GM21786 (cell line): Measurements from ENCODE around the gene ZZZ3.
"Not testable (repeated sequence)": the region's sequence is repeated elsewhere in the genome, so short reads cannot be mapped to it uniquely, and the experiment has no call there.

Experiments
- ATAC-seq: cut with Tn5 transposase; IDR thresholded peaks from one replicate; pipeline ENCODE4 v1.9.1; 2021; ENCODE audit not compliant: unreplicated experiment

The ZZZ3 gene

GRCh38 chr1:77682460-77683159, at the start of gene ZZZ3:
Gene ZZZ3, minus strand, starts transcription at chr1:77682658. Its CDS starts 49,304 bp downstream, at chr1:77633354.
- ATAC-seq = peak; percentile 71

DNA sequence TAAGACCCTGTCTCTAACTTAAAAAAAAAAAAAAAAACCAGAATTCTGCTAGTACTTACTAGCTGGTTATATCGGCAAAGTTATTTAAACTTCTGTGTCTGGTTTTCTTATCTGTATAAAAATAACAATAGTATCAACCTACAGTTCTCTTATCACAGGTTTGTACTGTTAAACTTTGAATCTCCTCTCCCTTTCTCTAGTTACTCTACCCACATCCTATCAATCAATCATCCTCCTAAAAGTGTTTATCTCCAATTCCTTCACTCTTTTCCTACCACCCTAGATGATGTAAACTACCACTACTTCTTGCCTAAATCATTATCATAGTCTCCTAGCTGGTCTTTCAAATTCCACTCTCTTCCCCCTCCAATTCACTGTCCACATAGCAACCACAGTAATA, 49.6 kb upstream of the ZZZ3 start:
- ATAC-seq = no peak

DNA sequence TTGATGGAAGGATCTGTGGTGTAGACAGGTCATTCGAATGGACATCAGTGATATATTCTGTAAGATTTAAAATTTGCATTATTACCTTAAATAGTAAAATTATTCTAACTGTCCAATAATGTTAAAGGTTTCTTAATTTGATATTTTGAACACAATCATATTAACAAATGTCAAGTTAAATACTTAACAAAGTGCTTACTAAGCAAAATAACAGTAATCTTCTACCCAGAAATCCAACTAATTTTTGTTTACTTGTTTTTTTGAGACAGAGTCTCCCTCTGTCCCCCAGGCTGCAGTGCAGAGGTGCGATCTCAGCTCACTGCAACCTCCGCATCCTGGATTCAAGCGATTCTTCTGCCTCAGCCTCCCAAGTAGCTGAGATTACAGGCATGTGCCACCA, 43.2 kb upstream of the ZZZ3 start:
- ATAC-seq = no peak

DNA sequence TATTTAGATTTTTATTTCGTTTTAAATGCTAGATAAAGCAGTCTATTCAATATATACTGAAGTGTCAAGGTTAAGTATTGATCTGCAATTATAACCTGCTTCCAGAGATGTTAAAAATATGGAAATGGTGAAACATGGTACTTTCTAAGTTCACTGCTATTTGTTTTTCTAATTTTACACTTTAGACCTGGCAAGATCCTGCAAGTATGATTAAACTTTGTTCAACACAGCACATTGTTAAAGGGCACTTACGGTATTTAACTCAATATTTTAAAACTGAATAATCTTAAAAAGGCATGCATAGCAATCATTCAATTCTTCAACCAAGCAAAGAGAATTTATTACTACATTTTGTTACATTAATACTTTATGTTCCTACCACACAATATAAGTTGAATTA, 35.7 kb upstream of the ZZZ3 start:
- ATAC-seq = no peak

DNA sequence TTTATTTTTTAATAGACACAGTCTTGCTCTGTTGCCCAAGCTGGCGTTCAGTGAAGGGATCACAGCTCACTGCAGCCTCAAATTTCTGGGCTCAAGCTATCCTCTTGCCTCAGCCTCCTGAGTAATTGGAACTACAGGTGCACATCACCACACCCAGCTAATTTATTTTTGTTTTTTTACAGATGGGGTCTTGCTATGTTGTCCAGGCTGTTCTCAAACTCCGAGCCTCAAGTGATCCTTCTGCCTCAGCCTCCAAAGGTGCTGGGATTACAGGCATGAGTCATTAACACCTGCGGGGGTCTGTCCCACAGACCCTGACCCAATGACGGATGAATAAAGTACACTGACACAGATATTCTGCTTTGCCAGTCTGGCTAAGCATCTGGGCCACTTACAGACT, 33.6 kb upstream of the ZZZ3 start:
- ATAC-seq = no peak

- no peak for ATAC-seq
Observed at GRCh38 chr1:77709727-77710126, 27.3 kb upstream of the ZZZ3 start.

DNA sequence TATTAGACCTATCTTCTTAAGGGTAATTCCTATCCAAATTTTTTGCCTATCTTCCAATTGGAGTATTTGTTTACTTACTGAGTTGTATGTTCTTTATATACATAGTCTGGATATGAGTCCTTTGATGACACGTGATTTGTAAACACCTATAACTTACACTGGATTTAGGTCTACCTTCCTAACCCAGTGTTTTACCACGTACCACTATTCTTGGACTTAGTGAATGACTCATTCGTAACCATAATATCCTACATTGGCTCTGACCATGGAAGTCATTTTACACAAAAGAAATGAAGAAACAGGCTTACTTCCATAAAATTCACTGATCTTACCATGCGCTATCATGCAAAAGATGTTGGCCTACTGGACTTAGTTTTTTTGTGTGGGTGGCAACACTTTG, 23.9 kb upstream of the ZZZ3 start:
- no peak for ATAC-seq

DNA sequence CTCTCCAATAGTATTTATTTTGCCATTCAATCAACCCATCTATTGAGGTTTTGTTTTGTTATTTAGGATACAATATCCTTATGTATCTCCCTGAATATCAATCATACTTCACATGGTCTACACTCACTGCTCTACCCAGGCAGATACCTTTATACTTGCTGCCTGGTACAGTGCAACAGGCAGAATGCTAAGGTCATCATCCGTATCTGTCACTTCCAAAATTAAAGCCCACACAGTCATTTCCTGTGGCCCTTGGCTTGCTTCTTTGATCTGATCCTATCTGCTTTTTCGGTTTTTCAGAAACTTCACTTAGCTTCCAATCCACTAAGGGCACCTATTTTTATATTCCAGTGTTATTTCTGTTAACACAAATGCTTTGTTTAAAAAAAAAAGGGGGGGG, 22.3 kb upstream of the ZZZ3 start:
- ATAC-seq = no peak

GRCh38 chr1:77699673-77700072, 17.2 kb upstream of the ZZZ3 start:
- not testable (repeated sequence) for ATAC-seq

- ATAC-seq = no peak
Observed at GRCh38 chr1:77697441-77697840, 15.0 kb upstream of the ZZZ3 start.

- ATAC-seq = peak; percentile 52
Observed at GRCh38 chr1:77688939-77689338, 6.5 kb upstream of the ZZZ3 start.

- ATAC-seq = no peak
Observed at GRCh38 chr1:77687519-77687906, 5.1 kb upstream of the ZZZ3 start.

DNA sequence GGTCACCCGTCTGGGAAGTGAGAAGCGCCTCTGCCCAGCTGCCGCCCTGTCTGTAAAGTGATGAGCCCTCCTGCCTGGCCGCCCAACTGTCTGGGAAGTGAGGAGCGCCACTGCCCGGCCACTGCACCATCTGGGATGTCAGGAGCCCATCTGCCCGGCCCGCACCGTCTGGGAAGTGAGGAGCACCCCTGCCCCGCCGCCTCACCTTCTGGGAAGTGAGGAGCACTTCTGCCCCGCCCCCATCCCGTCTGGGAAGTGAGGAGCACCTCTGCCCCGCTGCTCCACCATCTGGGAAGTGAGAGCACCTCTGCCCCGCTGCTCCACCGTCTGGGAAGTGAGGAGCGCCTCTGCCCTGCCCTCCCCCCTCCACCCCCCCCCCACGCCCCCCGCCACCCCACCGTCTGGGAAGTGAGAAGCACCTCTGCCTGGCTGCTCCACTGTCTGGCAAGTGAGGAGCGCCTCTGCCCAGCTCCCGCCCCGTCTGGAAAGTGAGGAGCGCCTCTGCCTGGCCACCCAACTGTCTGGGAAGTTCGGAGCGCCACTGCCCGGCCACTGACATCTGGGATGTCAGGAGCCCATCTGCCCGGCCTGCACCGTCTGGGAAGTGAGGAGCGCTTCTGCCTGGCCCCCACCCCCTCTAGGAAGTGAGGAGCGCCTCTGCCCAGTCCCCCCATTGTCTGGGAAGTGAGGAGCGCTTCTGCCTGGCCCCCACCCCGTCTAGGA, 4.5 kb upstream of the ZZZ3 start:
- ATAC-seq = no peak

GRCh38 chr1:77683160-77684148, 996 bp upstream of the ZZZ3 start:
- peak; percentile 71 for ATAC-seq

GRCh38 chr1:77680173-77680572, 2.3 kb downstream of the ZZZ3 start:
- ATAC-seq = no peak

DNA sequence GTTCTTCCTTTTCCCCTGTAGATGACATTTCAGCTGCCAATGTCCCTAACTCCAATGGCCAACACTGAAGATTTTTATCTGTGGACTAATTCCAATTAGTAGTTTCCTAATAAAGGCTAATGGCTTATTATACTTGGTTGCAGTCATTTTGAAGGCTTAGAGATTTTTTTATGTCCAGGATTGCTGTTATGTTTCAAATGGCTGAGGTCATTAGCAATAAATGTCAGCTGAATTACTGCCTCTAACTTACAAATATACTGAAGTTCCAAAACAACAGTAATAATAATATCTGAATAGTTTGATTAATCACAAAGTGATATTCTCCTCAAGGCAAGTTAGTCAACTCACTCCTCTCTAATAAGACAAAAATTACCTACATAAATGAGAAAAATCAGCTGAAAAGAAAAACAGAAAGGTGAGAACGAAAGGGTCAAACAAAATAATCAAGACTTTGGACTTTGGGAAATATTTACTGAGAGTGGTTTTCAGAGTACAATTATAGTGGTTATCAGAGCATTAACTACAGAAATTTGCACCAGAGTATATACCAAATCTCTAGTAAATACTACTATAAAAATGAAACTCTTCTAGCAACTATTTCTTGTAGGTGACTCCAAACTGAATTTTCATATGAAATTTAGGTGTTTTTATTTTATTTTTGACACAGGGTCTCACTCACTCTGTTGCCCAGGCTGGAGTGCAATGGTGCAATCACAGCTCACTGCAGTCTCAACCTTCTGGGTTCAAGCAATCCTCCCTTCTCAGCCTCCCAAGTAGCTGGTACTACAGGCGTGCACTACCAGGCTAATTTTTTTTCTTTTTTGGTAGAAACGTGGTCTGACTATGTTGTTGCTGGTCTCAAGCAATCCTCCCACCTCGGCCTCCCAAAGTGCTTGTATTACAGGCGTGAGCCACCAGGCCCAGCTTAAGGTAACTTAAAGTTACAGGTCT, 3.5 kb downstream of the ZZZ3 start:
- no peak for ATAC-seq

DNA sequence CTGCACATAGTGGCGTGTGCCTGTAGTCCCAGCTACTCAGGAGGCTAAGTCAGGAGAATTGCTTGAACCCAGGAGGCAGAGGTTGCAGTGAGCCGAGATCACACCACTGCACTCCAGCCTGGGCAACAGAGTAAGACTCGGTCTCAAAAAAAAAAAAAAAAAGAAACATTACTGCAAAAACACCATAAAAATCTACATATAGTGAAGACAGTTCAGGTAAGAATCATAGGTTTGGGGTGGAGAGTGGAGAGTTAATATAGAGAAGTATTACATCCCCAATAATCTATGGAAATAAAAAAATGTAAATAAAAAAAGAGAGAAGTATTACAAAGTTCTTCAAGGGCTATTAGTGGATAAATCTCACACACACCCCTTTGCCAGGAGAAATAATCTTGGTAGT, 7.7 kb downstream of the ZZZ3 start:
- not testable (repeated sequence) for ATAC-seq

- no peak for ATAC-seq
Observed at GRCh38 chr1:77673716-77674355, 8.6 kb downstream of the ZZZ3 start.

DNA sequence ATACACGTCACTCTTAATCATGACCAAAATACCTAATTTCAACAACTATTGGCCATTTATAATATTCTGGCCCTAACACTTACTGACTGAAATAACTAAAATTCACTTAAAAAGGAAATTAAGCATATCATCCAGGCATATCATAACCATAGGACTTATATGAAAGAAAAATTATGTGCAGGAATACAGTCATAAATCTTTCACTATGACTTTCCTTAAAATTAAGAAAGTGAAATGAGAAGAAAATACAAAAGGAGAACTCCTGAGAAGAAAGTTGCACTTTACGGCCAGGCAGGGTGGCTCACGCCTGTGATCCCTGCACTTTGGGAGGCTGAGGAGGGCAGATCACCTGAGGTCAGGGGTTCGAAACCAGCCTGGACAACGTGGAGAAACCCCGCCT, 9.4 kb downstream of the ZZZ3 start:
- no peak for ATAC-seq

DNA sequence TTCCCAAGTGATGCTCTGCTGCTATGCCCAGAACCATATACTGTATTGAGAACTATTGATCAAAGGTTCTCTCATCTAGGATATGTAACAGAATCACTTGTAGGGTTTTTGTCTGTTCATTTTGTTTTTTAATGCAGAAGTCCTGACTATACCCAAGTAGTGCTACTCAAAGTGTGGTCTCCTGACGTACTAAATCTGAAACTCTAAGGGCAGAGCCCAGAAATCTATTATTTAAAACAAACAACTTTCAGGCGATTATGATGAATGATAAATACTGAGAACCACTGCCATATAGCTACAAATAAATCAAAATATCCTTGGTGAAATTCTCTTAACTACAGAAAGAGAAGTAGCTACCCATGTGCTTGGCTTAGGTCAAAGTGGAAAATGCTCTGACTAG, 10.1 kb downstream of the ZZZ3 start:
- ATAC-seq = no peak
